HL-60/S4 treated with retinoic acid at 250 ng/mL for 4 days and 3 days (cell line): Measurements from ENCODE around the gene MLLT3.

Experiments used
- in situ Hi-C: fragments of 300-500 bp; cut with MboI; formaldehyde crosslinking; loops from 2 replicates; pipeline ENCODE4 v1.7.0; 2022; ENCODE audit warnings: low sequenced_read_pairs

The MLLT3 gene

DNA sequence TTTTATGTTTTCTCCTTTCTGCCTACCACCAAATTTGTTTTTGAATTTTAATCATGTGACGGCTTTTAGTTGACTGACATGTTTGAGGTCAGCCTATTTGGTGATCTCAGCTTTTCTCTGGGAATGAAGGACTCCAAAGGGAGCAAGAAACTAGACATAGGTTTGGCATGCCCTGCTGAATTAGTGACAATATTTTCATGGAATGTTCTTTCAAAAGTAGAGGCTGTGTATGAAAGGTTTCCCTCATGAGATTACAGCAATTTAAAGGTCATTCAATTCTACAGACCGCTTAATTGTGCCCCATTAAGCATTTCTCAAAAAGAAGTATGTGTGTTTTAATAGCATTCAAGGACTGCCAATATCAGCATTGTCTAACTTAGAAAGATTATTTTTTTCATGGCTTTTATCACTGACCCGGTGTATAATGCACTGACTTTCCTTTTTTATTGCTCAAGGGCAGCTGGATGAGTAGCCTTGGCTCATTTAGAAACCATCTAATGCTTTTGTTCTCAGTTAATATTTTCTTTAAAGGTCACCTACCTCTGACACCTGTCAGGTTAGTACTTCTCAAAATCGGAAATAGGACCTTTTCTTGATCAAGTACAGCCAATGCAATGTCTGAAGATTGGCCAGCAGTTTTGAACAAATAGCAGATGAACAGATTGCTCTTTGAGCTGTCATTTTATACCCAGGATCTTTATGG is 8.1 kb upstream of the MLLT3 start:
- in situ Hi-C loops, result no loop called here

- in situ Hi-C loops, result no loop called here
Measured at GRCh38 chr9:20625003-20625349, 2.7 kb upstream of the MLLT3 start.

GRCh38 chr9:20624201-20625002 is 2.1 kb upstream of the MLLT3 start:
- in situ Hi-C loops, result no loop called here

DNA sequence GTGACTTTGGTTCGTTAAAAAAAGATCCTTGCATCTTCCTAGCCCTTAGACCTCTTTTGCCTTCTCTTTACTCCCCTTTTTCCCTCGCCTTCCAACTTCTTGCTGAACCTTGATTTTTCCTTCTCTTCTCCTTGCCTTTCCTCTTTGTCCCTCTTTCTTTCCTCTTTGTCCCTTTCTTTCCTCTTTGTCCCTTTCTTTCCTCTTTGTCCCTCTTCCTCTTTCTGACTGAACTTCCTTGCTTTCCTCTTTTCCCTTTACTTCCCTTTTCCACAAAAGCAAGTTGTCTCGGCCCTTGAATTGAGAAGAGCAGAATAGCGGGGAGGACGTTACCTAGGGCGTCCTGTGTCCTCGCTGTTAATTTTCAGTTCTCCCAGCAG is 1.4 kb upstream of the MLLT3 start:
- in situ Hi-C loops, result no loop called here

GRCh38 chr9:20623021-20623747 is 885 bp upstream of the MLLT3 start:
- in situ Hi-C loops, result no loop called here

- in situ Hi-C loops, result no loop called here
Measured at GRCh38 chr9:20621471-20622329, 599 bp downstream of the MLLT3 start.

DNA sequence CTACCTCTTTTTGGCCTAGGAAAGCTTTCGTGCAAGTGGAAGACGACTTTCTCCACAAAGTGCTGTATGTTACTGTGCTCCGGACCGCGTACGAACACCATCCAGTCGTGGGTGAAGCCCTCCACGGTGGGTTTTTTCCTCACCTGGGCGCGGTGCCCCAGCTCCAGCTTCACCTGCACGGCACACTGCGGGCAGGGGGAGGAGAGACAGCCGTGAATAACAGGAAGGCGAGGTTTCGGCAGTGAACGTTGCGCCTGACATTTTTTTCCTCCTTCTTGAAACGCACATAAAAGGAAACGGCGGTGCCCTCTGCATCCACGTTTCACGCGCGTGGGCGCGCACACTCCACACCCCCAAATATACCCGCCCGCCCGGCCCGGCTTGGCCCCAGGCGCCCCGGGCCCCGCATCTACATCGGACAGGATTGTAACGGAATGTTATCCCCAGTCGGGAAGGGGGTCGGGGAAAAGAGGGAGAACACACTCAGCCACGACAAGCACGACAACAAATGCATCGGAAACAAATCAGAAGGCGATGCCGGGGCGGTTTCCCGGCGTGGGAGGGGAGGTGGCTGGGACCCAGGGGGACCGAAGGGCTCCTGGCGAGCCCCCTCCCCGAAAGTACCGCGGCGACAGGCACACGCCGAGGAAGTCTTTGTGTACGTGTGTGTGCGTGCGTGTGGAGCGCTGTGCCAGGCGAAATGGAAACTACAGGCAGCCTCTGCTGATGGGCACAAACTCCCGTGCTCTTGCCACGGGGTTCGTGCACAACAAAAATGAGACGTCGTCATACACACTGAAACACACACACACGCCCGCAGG is 1.4 kb downstream of the MLLT3 start:
- in situ Hi-C loops, result no loop called here

DNA sequence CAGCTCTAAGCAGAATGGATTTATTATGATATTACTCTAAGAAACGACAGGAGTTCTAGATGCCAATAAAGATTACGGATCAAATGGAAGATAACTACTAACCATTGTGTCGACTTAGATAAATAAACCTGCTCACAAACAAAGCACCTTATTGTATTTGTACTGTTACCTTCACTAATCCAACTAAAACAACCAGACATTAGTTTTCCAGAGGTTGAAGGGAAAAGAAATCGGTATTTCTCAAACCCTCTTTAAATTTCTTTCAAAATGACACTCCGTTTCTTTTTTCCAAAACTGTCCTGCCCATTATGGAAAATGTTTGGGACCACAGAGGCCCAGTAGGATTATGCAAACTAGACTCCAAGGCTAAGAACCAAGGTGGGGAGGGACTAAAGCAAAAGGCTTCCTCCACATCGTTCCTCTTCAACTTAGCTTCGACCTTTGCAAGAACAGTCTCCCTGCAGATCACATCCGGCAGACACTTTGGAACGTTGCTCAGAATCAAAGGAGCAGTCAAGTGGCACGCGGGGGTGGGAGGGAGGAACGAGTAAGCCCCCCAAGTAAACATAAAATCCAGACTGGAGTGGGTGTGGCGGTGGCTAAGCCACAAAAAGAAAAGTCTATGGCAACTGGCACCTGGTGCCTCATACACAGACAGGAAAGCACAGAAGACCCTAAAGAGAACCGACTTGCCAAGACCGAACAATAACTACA is 2.7 kb downstream of the MLLT3 start:
- in situ Hi-C loops, result no loop called here

DNA sequence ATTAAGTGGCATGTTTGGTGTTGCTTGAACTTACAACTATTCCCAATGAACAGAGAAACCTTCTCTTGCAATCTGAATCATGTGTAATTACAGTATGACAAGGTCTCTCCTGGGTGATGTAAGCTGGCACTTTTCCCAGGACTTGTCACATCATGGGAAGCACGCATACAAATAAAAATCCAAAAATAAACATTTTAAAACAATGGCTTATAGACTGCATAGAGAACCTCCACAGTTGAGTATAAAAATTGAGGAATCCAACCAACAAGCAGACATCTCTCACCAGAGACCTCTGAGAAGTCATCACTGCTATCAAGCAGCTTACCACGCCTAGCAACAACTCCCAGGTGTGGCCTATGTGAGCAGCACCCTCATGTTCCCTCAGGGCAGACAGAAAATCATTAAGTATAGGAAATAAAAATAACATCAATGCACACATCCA is 3.9 kb downstream of the MLLT3 start:
- in situ Hi-C loops, result no loop called here

GRCh38 chr9:20616808-20617207 is 5.5 kb downstream of the MLLT3 start:
- in situ Hi-C loops, result no loop called here

DNA sequence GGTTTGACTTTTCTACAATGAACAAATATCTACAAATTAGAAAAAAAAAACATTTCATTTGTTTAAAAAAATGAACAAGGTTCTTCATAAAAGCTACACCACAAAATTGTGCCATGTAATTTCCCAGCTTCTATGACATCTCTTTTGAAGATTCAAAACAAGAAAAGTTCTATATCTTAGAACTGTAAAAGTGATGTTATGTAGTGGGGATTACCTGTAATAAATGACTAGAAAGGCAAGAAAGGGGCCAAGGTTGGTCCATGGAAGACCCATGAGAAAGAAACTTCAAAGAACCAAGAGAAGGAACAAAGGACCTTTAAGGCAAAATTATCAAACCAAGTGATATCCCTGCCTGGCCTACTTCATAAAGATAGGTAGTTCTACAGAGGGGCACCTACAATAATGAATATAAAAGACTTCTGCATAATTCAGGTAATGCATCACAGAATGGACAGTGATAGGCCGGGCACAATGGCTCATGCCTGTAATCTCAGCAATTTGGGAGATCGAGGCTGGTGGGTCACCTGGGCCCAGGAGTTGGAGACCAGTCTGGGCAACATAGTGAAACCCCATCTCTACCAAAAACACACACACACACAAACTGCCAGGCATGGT is 7.6 kb downstream of the MLLT3 start:
- in situ Hi-C loops, result no loop called here

- in situ Hi-C loops, result no loop called here
Measured at GRCh38 chr9:20611691-20612287, 10.5 kb downstream of the MLLT3 start.

DNA sequence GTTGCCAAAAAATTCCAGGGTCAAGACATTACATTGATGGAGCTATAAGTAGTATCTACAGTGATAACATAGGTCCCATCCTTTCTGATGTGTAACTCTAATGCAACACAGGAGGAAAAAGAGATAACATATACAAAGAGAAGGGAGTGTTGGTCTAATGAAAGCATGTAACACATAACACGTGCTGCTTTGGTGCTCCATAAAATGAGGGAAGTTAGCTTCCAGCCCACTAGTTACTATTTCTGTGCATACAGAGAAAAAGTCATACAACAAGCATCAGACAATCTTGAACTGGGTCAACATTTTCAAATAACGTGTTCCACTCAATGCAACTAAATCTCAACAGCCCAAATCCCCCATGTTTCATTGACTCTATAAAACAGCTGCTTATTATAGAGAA is 11.7 kb downstream of the MLLT3 start:
- in situ Hi-C loops, result no loop called here

GRCh38 chr9:20608582-20608981 is 13.7 kb downstream of the MLLT3 start:
- in situ Hi-C loops, result no loop called here

DNA sequence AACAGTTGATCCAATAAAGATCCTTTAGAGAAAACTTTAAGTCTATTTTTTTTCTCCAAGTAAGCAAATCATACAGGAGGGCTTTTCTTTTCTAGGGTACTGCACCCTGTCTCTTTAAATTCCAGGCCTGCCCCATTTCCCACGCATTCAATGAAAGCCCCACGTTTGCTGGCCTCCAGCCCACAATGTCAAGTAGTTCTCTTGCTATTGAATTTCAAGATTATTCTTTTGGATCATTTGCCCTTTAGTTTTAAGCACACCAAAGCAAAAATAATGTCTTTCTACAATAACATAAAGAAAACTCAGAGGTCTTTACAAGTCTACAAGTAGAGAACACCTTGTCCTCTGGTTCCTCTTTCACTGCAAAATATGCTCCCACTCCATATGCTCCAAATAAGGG is 15.6 kb downstream of the MLLT3 start:
- in situ Hi-C loops, result no loop called here

DNA sequence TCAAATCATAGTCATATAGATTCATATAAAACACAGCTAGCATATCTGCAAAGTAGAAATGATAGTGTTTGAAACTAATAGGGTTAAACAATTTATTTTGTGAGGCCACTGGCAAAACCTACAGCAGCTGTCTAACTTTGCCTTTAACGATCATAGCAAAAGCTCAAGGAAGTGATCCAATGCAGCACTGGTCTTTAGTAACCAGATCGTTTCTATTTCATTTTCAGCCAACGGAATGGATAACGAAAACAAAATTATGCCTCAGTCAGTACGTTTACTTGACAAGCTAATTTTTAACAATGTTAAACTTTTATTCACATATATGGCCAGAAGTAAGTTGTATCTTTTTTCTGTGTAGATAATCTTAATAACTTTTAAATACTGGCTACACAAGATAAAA is 17.7 kb downstream of the MLLT3 start:
- in situ Hi-C loops, result no loop called here

DNA sequence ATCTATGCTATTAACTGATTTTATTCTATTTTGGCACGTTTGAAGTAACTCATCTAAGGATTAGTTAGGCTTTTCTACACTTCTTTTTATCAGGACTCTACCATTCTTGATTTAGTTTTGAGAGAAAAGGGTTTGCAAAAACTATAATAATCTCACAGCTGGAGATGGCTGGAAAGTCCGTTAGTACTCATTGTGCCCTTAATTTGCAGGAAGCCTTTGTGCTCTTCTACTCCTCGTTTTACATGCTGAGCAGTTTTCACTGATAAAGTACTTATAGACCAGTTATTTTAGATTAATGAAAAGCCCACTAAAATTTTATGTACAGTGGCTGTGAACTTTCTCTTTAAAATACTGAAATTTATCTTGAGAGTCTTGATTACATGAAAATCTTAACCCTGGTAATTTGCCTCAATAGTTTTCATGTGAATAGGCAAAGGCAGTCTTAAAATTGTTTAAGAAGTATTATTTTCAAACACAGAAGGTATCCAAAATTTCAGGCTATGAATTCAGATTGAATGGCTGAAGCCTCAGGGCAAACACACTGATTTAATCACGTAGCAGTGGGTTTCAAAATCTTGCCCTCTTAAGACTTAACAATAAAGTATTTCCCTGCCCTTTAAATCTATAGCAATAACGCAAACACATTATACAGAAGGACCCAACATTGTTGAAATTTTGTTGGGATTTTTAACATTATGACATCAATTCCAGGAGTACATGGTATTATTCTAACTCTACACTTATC is 18.6 kb downstream of the MLLT3 start:
- in situ Hi-C loops, result no loop called here

GRCh38 chr9:20601292-20601691 is 21.0 kb downstream of the MLLT3 start:
- in situ Hi-C loops, result no loop called here
